Ovary (tissue), 3 donors: ENCODE data around the gene NGLY1.

ENCODE experiments used
- EP300 ChIP-seq: sonication (generic); formaldehyde crosslinking; IDR thresholded peaks from one replicate; pipeline ENCODE4 v1.6.1; 2017; ENCODE audit warnings: antibody characterized with exemption
- POLR2A ChIP-seq: fragments of 450-650 bp; IDR thresholded peaks from one replicate; pipeline ENCODE4 v1.6.1; 2017; ENCODE audit warnings: antibody characterized with exemption, mild to moderate bottlenecking, moderate library complexity
- TF ChIP-seq, protein P1 (sequence below), 3 donors: fragments of 450-650 bp in 2 of 3; fragments of 200-600 bp in 1 of 3; IDR thresholded peaks; one replicate each; pipeline versions ENCODE4 v1.5.1 to v1.8.0; 2016 to 2022; ENCODE audit warnings: antibody characterized with exemption in 3 of 3, mild to moderate bottlenecking in 1 of 3
- donor health status: DM: no; HTN: no; CAD: no.

DNA sequence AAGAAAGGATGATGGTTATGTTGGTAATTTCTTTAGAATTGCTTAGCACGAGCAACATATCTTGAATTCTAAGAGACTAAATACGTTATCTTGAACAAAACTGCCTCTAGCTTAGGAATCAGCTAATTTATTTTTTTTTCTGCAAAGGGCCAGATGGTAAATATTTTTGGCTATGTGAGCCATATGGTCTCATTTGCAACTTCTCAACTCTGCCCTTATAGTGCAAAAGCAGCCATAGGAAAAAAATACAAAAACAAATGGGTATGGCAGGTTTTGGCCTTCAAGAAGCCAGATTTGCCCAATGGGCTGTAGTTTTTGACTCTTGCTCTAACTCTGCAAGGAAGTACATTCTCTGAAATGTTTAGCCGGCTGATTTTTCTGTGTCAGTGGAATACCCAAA is 18.5 kb upstream of the NGLY1 start:
- TF ChIP-seq, protein P1, sequence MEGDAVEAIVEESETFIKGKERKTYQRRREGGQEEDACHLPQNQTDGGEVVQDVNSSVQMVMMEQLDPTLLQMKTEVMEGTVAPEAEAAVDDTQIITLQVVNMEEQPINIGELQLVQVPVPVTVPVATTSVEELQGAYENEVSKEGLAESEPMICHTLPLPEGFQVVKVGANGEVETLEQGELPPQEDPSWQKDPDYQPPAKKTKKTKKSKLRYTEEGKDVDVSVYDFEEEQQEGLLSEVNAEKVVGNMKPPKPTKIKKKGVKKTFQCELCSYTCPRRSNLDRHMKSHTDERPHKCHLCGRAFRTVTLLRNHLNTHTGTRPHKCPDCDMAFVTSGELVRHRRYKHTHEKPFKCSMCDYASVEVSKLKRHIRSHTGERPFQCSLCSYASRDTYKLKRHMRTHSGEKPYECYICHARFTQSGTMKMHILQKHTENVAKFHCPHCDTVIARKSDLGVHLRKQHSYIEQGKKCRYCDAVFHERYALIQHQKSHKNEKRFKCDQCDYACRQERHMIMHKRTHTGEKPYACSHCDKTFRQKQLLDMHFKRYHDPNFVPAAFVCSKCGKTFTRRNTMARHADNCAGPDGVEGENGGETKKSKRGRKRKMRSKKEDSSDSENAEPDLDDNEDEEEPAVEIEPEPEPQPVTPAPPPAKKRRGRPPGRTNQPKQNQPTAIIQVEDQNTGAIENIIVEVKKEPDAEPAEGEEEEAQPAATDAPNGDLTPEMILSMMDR (IDR thresholded peaks at IDR 0.05) = no peak
- no peak for TF ChIP-seq POLR2A
- no peak for TF ChIP-seq EP300
